CD8-positive, alpha-beta memory T cell (primary cell): ENCODE data around the gene KCNK7. TPM values are rescaled to one million over a fixed set of nuclear protein-coding genes. Genes with fewer than 3 reads are reported as not detected.

ENCODE experiments used
- CTCF ChIA-PET: fragments of 350-600 bp; sonication (Branson Sonifier 250); formaldehyde crosslinking; loops from one replicate; lab custom pipeline; 2021; ENCODE audit warnings: antibody characterized with exemption; lab: Charles Lee
- POLR2A ChIA-PET: fragments of 350-600 bp; sonication (Branson Sonifier 250); formaldehyde crosslinking; loops from one replicate; lab custom pipeline; 2021; ENCODE audit warnings: antibody characterized with exemption; lab: Charles Lee
- DNase-seq, 5 donors: peaks; one replicate each; pipeline versions ENCODE4 v3.0.0 to v3.0.0-alpha.2; 2020 to 2022; ENCODE audit warnings: mixed read lengths in 1 of 5
- H3K27ac ChIP-seq: one replicate; pipeline ENCODE4 v1.7.0; 2013; ENCODE audit warnings: low read depth, mild to moderate bottlenecking, low read length, moderate library complexity
- H3K27me3 ChIP-seq: 2 replicates; pipeline ENCODE4 v1.7.0; 2013; ENCODE audit warnings: low read length, mild to moderate bottlenecking; ENCODE audit not compliant: insufficient read depth, poor library complexity, severe bottlenecking
- H3K36me3 ChIP-seq: 2 replicates; pipeline ENCODE4 v1.7.0; 2013; ENCODE audit warnings: mild to moderate bottlenecking, low read length, moderate library complexity; ENCODE audit not compliant: insufficient read depth
- H3K4me1 ChIP-seq: 2 replicates; pipeline ENCODE4 v1.7.0; 2013; ENCODE audit warnings: mild to moderate bottlenecking, low read length, moderate library complexity; ENCODE audit not compliant: insufficient read depth
- H3K4me3 ChIP-seq: 2 replicates; pipeline ENCODE4 v1.7.0; 2013; ENCODE audit warnings: mild to moderate bottlenecking, low read length
- H3K9me3 ChIP-seq: 2 replicates; pipeline ENCODE4 v1.7.0; 2013; ENCODE audit warnings: mild to moderate bottlenecking, low read length
- H3K27ac Mint-ChIP-seq, 8 donors: one replicate each; pipeline ENCODE4 v1.8.0; 2020 to 2021; ENCODE audit warnings: mixed read lengths in 8 of 8, mild to moderate bottlenecking in 6 of 8, inconsistent platforms in 3 of 8, moderate library complexity in 3 of 8
- H3K27me3 Mint-ChIP-seq, 2 donors: one replicate each; pipeline ENCODE4 v1.8.0; 2020 to 2021; ENCODE audit warnings: mixed read lengths in 2 of 2, mild to moderate bottlenecking in 1 of 2, moderate library complexity in 1 of 2
- H3K36me3 Mint-ChIP-seq, 3 donors: one replicate each; pipeline ENCODE4 v1.8.0; 2020 to 2021; ENCODE audit warnings: mixed read lengths in 3 of 3, inconsistent platforms in 1 of 3, mild to moderate bottlenecking in 1 of 3
- H3K4me1 Mint-ChIP-seq, 3 donors: one replicate each; pipeline ENCODE4 v1.8.0; 2020 to 2021; ENCODE audit warnings: mixed read lengths in 3 of 3, inconsistent platforms in 1 of 3, mild to moderate bottlenecking in 1 of 3
- H3K4me3 Mint-ChIP-seq, 7 donors: one replicate each; pipeline ENCODE4 v1.8.0; 2020 to 2021; ENCODE audit warnings: mixed read lengths in 7 of 7, mild to moderate bottlenecking in 6 of 7, moderate library complexity in 4 of 7, inconsistent platforms in 2 of 7
- H3K9me3 Mint-ChIP-seq, 5 donors: one replicate each; pipeline ENCODE4 v1.8.0; 2020 to 2022; ENCODE audit warnings: mixed read lengths in 5 of 5, mild to moderate bottlenecking in 3 of 5, moderate library complexity in 2 of 5, inconsistent platforms in 1 of 5
- polyA plus RNA-seq: library from polyadenylated mRNA; unstranded; fragments of 300-500 nt; fragmentation: Illumina TruSeq; gene quantifications from one replicate; pipeline ENCODE4 v1.2.3, GENCODE V29; 2021
- total RNA-seq, 2 experiments: library from RNA; stranded (reverse); gene quantifications; one replicate each; pipeline ENCODE4 v1.2.3, GENCODE V29; 2021

The KCNK7 gene
- total and polyA plus RNA-seq, 3 experiments from 2014 or later = 0.59 to 0.64 TPM; not detected in 1

GRCh38 chr11:65596520-65596919 is 920 bp upstream of the KCNK7 start:
- peaks cover 14% of the 10 kb centered on the region for H3K36me3 ChIP-seq
- POLR2A ChIA-PET = interaction anchor here (0.6 kb wide), 1 partner anchor 463 kb away, joined by 3 read pairs; no protein-coding TSS in a partner anchor
- Mint-ChIP-seq H3K4me1 (peaks cover 8 to 17% (median 10%) of the 10 kb centered on the region in 3 donors), H3K36me3 (peaks cover 0 to 43% (median 2%) of the 10 kb centered on the region in 3 donors), H3K4me3 (no peak overlapping the region), H3K27ac (peak overlapping the region in 1 of 8 donors; percentile 50), H3K27me3 (no peaks in the 10 kb centered on the region), H3K9me3 (no peaks in the 10 kb centered on the region)
- H3K9me3 ChIP-seq = no peaks in the 10 kb centered on the region
- no peak for DNase-seq
- H3K27ac ChIP-seq = no peak overlapping the region
- H3K4me3 ChIP-seq = no peak overlapping the region
- no peaks in the 10 kb centered on the region for H3K27me3 ChIP-seq
- H3K4me1 ChIP-seq = peaks cover 15% of the 10 kb centered on the region
- CTCF ChIA-PET = interaction anchor here (2.0 to 11.9 kb wide), 2 partner anchors 8 to 55 kb away, joined by 8 to 258 read pairs; no protein-coding TSS in a partner anchor

DNA sequence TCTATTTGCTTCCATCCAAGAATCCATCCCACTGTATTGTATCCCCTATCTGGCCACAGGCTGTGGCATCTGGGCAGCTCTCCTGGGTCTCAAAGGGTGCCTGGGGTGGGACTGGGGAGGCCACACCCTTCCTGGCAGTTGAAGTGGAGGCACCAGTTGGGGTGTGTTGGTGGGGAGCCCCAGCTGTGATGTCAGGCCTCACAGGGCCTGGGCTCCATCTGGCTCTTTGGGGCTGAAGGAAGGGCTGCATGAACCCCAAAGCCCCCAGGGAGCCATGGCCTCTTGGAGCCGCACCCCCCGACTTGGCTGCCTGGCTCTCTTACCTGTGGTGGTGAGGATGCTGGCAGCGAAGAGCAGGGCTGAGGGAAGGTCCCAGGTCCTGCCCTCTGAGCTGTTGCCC is 469 bp downstream of the KCNK7 start:
- H3K9me3 ChIP-seq = no peaks in the 10 kb centered on the region
- H3K4me1 ChIP-seq = peaks cover 15% of the 10 kb centered on the region
- no peak for DNase-seq
- H3K4me3 ChIP-seq = no peak overlapping the region
- Mint-ChIP-seq H3K36me3 (peaks cover 0 to 49% (median 3%) of the 10 kb centered on the region in 3 donors), H3K4me1 (peaks cover 8 to 17% (median 10%) of the 10 kb centered on the region in 3 donors), H3K9me3 (no peaks in the 10 kb centered on the region), H3K4me3 (peak overlapping the region in 1 of 7 donors; percentile 32), H3K27ac (peak overlapping the region in 2 of 8 donors; percentile 22 to 61), H3K27me3 (no peaks in the 10 kb centered on the region)
- H3K27ac ChIP-seq = no peak overlapping the region
- CTCF ChIA-PET = interaction anchor here (0.6 to 11.9 kb wide), 4 partner anchors 20 to 406 kb away, joined by 3 to 258 read pairs (median 12); partner anchors contain the start of genes PCNX3 and ZNRD2
- H3K27me3 ChIP-seq = no peaks in the 10 kb centered on the region
- POLR2A ChIA-PET = interaction anchor here (0.6 to 1.3 kb wide), 3 partner anchors 19 to 100 kb away, joined by 3 to 7 read pairs (median 3); partner anchors contain the start of gene FAM89B
- peaks cover 20% of the 10 kb centered on the region for H3K36me3 ChIP-seq

GRCh38 chr11:65593518-65594414 is 1.8 kb downstream of the KCNK7 start:
- Histone ChIP-seq H3K36me3 (peaks cover 23% of the 10 kb centered on the region), H3K4me1 (peaks cover 17% of the 10 kb centered on the region), H3K27ac (no peak overlapping the region), H3K4me3 (no peak overlapping the region), H3K27me3 (no peaks in the 10 kb centered on the region), H3K9me3 (no peaks in the 10 kb centered on the region)
- Mint-ChIP-seq H3K27me3 (no peaks in the 10 kb centered on the region), H3K27ac (peak overlapping the region in 2 of 8 donors; percentile 48 to 84), H3K4me1 (peaks cover 9 to 19% (median 11%) of the 10 kb centered on the region in 3 donors), H3K4me3 (no peak overlapping the region), H3K36me3 (peaks cover 0 to 47% (median 1%) of the 10 kb centered on the region in 3 donors), H3K9me3 (no peaks in the 10 kb centered on the region)
- ChIA-PET POLR2A (interaction anchor here (0.5 to 2.0 kb wide), 9 partner anchors 16 to 718 kb away, joined by 3 to 8 read pairs (median 4); partner anchors contain the start of genes EHBP1L1, FAM89B and MAP3K11), CTCF (interaction anchor here (0.7 to 11.9 kb wide), 25 partner anchors 8 to 318 kb away, joined by 3 to 258 read pairs (median 5); partner anchors contain the start of genes EHBP1L1, FAM89B, PCNX3 and SCYL1)
- DNase-seq = peak in 2 of 5 donors; percentile 45 to 66

GRCh38 chr11:65592858-65593517 is 2.6 kb downstream of the KCNK7 start:
- peaks cover 17% of the 10 kb centered on the region for H3K36me3 ChIP-seq
- Mint-ChIP-seq H3K4me1 (peaks cover 17 to 27% (median 18%) of the 10 kb centered on the region in 3 donors), H3K9me3 (no peaks in the 10 kb centered on the region), H3K36me3 (peaks cover 0 to 41% (median 1%) of the 10 kb centered on the region in 3 donors), H3K4me3 (peak overlapping the region in 1 of 7 donors; percentile 69), H3K27ac (peak overlapping the region in 1 of 8 donors; percentile 54), H3K27me3 (no peaks in the 10 kb centered on the region)
- peaks cover 24% of the 10 kb centered on the region for H3K4me1 ChIP-seq
- H3K27ac ChIP-seq = no peak overlapping the region
- CTCF ChIA-PET = interaction anchor here (1.0 to 11.9 kb wide), 19 partner anchors 10 to 226 kb away, joined by 3 to 258 read pairs (median 6); partner anchors contain the start of genes EHBP1L1, FAM89B, PCNX3 and SCYL1
- H3K27me3 ChIP-seq = no peaks in the 10 kb centered on the region
- H3K4me3 ChIP-seq = no peak overlapping the region
- H3K9me3 ChIP-seq = no peaks in the 10 kb centered on the region
- POLR2A ChIA-PET = interaction anchor here (0.9 to 2.0 kb wide), 5 partner anchors 16 to 52 kb away, joined by 3 to 8 read pairs (median 4); partner anchors contain the start of genes EHBP1L1 and MAP3K11
- no peak for DNase-seq

- Histone ChIP-seq H3K4me1 (peaks cover 31% of the 10 kb centered on the region), H3K27me3 (no peaks in the 10 kb centered on the region), H3K9me3 (no peaks in the 10 kb centered on the region), H3K36me3 (peaks cover 11% of the 10 kb centered on the region), H3K4me3 (no peak overlapping the region), H3K27ac (no peak overlapping the region)
- Mint-ChIP-seq H3K27me3 (no peaks in the 10 kb centered on the region), H3K36me3 (peaks cover 0 to 36% (median 1%) of the 10 kb centered on the region in 3 donors), H3K9me3 (no peaks in the 10 kb centered on the region), H3K27ac (no peak overlapping the region), H3K4me1 (peaks cover 23 to 34% (median 26%) of the 10 kb centered on the region in 3 donors), H3K4me3 (no peak overlapping the region)
- ChIA-PET CTCF (interaction anchor here (1.0 to 11.9 kb wide), 10 partner anchors 9 to 225 kb away, joined by 3 to 258 read pairs (median 9); partner anchors contain the start of genes EHBP1L1, FAM89B, SCYL1 and ZNRD2), POLR2A (interaction anchor here (1.2 to 1.7 kb wide), 2 partner anchors 16 to 26 kb away, joined by 4 to 6 read pairs; partner anchors contain the start of gene EHBP1L1)
- no peak for DNase-seq
Observed at GRCh38 chr11:65591939-65592857, 3.4 kb downstream of the KCNK7 start.

GRCh38 chr11:65590240-65590738 is 5.3 kb downstream of the KCNK7 start:
- Mint-ChIP-seq H3K4me1 (peaks cover 20 to 37% (median 28%) of the 10 kb centered on the region in 3 donors), H3K4me3 (no peak overlapping the region), H3K36me3 (peaks cover 0 to 49% (median 1%) of the 10 kb centered on the region in 3 donors), H3K27me3 (no peaks in the 10 kb centered on the region), H3K27ac (peak overlapping the region in 2 of 8 donors; percentile 66), H3K9me3 (no peaks in the 10 kb centered on the region)
- H3K36me3 ChIP-seq = peaks cover 11% of the 10 kb centered on the region
- no peaks in the 10 kb centered on the region for H3K9me3 ChIP-seq
- DNase-seq = no peak
- H3K27me3 ChIP-seq = no peaks in the 10 kb centered on the region
- peaks cover 23% of the 10 kb centered on the region for H3K4me1 ChIP-seq
- no peak overlapping the region for H3K4me3 ChIP-seq
- H3K27ac ChIP-seq = no peak overlapping the region
- POLR2A ChIA-PET = interaction anchor here (0.9 kb wide), 1 partner anchor 49 kb away, joined by 3 read pairs; no protein-coding TSS in a partner anchor
- CTCF ChIA-PET = interaction anchor here (3.5 to 11.9 kb wide), 5 partner anchors 12 to 49 kb away, joined by 17 to 258 read pairs (median 45); partner anchors contain the start of genes EHBP1L1, FAM89B and ZNRD2
